Endodermal cell (in vitro differentiated cells): ENCODE data around the gene MYBPC1. TPM values are rescaled to one million over a fixed set of nuclear protein-coding genes. Genes with fewer than 3 reads are reported as not detected.
A peak's percentile ranks its signal among the peaks of the same experiment; 100 is the strongest.

Experiments
- DNase-seq: peaks from one replicate; pipeline ENCODE4 v3.0.0-alpha.2; 2017
- H3K27ac ChIP-seq: 2 replicates; pipeline ENCODE4 v1.5.1; 2013; ENCODE audit warnings: mild to moderate bottlenecking, low read depth, low read length, moderate library complexity
- H3K27me3 ChIP-seq: 2 replicates; pipeline ENCODE4 v1.6.1; 2013; ENCODE audit warnings: mild to moderate bottlenecking, low read length, moderate library complexity; ENCODE audit not compliant: insufficient read depth, control insufficient read depth, poor library complexity, severe bottlenecking
- H3K36me3 ChIP-seq: 2 replicates; pipeline ENCODE4 v1.7.0; 2013; ENCODE audit warnings: mild to moderate bottlenecking, low read length, moderate library complexity; ENCODE audit not compliant: control insufficient read depth, insufficient read depth
- H3K4me1 ChIP-seq: one replicate; pipeline ENCODE4 v1.7.0; 2013; ENCODE audit warnings: low read length; ENCODE audit not compliant: control insufficient read depth, insufficient read depth
- H3K4me3 ChIP-seq: 2 replicates; pipeline ENCODE4 v1.5.1; 2013; ENCODE audit warnings: mild to moderate bottlenecking, low read length, moderate library complexity
- H3K9ac ChIP-seq: 2 replicates; pipeline ENCODE4 v1.6.1; 2013; ENCODE audit warnings: mild to moderate bottlenecking, low read length, moderate library complexity; ENCODE audit not compliant: poor library complexity, severe bottlenecking; ENCODE audit errors: extremely low read depth
- H3K9me3 ChIP-seq: 2 replicates; pipeline ENCODE4 v1.6.1; 2013; ENCODE audit warnings: mild to moderate bottlenecking, low read length, moderate library complexity; ENCODE audit not compliant: control insufficient read depth
- H3K27ac Mint-ChIP-seq: 2 replicates; pipeline ENCODE4 v1.8.0; 2020; ENCODE audit warnings: mixed read lengths
- H3K27me3 Mint-ChIP-seq: 2 replicates; pipeline ENCODE4 v1.8.0; 2021; ENCODE audit warnings: mild to moderate bottlenecking, mixed read lengths; ENCODE audit not compliant: insufficient read depth
- H3K36me3 Mint-ChIP-seq: 2 replicates; pipeline ENCODE4 v1.8.0; 2020; ENCODE audit warnings: low read depth, mixed read lengths
- H3K4me1 Mint-ChIP-seq: 2 replicates; pipeline ENCODE4 v1.8.0; 2020; ENCODE audit warnings: mixed read lengths
- H3K4me3 Mint-ChIP-seq: 2 replicates; pipeline ENCODE4 v1.8.0; 2020; ENCODE audit warnings: mild to moderate bottlenecking, moderate library complexity, mixed read lengths
- H3K9me3 Mint-ChIP-seq: 2 replicates; pipeline ENCODE4 v1.8.0; 2020; ENCODE audit warnings: mild to moderate bottlenecking, mixed read lengths
- WGBS, 2 experiments: methylation state at CpG; one replicate each; pipeline versions ENCODE4 v1.1.5 to v1.1.7; 2013; ENCODE audit warnings: missing lambda C conversion rate in 2 of 2, mixed read lengths in 1 of 2; ENCODE audit not compliant: insufficient coverage in 1 of 2, insufficient read length in 1 of 2; 5-methylcytosine and 5-hydroxymethylcytosine counted together
- long read RNA-seq, 4 experiments: library from polyadenylated mRNA in 2 of 4; library from RNA in 1 of 4; library from capped mRNA in 1 of 4; stranded (forward) in 3 of 4; unstranded in 1 of 4; transcript quantifications; one replicate each; pipeline ENCODE4 v2.0.0, GENCODE V29; 2020 to 2021; ENCODE audit warnings: inconsistent platforms in 1 of 4
- polyA plus RNA-seq, 2 experiments: library from polyadenylated mRNA; stranded (reverse); fragments of 50-300 nt; gene quantifications; one replicate each; pipeline ENCODE4 v1.2.3, GENCODE V29; 2013
- total RNA-seq, 2 donors: library from RNA; stranded (reverse); fragmentation: NEBNext Ultra II Directional in 1 of 2; extraction: Animal tissue kit (Norgen Biotek cat#: 25700) in 1 of 2; gene quantifications; 2 replicates in 1 of 2; 3 replicates in 1 of 2; pipeline ENCODE4 v1.2.1, GENCODE V29; 2021
- TF ChIP-seq, protein P1 (sequence below): fragments of 200-600 bp; sonication (generic); conservative IDR thresholded peaks from 2 replicates; pipeline ENCODE4 v1.5.0; 2021; ENCODE audit warnings: antibody characterized with exemption, mild to moderate bottlenecking

MYBPC1 gene, protein sequence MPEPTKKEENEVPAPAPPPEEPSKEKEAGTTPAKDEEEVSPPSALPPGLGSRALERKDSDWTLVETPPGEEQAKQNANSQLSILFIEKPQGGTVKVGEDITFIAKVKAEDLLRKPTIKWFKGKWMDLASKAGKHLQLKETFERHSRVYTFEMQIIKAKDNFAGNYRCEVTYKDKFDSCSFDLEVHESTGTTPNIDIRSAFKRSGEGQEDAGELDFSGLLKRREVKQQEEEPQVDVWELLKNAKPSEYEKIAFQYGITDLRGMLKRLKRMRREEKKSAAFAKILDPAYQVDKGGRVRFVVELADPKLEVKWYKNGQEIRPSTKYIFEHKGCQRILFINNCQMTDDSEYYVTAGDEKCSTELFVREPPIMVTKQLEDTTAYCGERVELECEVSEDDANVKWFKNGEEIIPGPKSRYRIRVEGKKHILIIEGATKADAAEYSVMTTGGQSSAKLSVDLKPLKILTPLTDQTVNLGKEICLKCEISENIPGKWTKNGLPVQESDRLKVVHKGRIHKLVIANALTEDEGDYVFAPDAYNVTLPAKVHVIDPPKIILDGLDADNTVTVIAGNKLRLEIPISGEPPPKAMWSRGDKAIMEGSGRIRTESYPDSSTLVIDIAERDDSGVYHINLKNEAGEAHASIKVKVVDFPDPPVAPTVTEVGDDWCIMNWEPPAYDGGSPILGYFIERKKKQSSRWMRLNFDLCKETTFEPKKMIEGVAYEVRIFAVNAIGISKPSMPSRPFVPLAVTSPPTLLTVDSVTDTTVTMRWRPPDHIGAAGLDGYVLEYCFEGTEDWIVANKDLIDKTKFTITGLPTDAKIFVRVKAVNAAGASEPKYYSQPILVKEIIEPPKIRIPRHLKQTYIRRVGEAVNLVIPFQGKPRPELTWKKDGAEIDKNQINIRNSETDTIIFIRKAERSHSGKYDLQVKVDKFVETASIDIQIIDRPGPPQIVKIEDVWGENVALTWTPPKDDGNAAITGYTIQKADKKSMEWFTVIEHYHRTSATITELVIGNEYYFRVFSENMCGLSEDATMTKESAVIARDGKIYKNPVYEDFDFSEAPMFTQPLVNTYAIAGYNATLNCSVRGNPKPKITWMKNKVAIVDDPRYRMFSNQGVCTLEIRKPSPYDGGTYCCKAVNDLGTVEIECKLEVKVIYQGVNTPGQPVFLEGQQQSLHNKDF
- not detected for total RNA-seq
- polyA plus RNA-seq (2013, experiment 1 of 2), result 5.2 TPM
- polyA plus RNA-seq (2013, experiment 2 of 2), result 5.9 TPM
- long read RNA-seq, experiment 1, result 0 reads
- long read RNA-seq, experiment 2, result 0 reads
- long read RNA-seq, experiment 3, result 0 reads
- long read RNA-seq, experiment 4, result 0 reads

DNA sequence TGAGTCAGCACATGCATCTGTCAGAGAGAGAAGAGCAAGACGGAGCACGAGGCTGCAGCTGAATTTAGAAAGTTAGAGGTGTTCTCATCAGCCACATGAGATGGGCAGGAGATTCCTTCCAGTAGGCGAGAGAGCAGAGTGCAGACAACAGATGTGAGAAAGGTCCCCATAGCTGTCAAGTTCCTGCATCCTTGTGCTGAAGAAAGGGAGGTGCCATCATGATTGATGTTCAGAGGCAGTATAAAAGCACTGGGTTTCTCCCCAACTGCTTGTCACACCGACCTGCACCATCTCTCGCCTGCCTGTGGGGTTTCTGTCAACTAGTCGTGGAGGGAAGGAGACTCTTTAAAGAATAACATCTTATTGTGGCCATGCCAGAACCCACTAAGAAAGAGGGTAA is at the start of gene MYBPC1:
TSS of gene MYBPC1 (plus strand) at position 272 of the 400 bp plus-strand sequence. CDS start at position 372, 100 bp downstream.
- H3K9me3 ChIP-seq, result no peaks in the 10 kb centered on the region
- no peak within 1 kb of the TSS for H3K4me3 ChIP-seq
- no peaks in the 10 kb centered on the region for H3K36me3 ChIP-seq
- H3K4me1 ChIP-seq, result no peaks in the 10 kb centered on the region
- DNase-seq, result peak; percentile 73
- TF ChIP-seq, protein P1, sequence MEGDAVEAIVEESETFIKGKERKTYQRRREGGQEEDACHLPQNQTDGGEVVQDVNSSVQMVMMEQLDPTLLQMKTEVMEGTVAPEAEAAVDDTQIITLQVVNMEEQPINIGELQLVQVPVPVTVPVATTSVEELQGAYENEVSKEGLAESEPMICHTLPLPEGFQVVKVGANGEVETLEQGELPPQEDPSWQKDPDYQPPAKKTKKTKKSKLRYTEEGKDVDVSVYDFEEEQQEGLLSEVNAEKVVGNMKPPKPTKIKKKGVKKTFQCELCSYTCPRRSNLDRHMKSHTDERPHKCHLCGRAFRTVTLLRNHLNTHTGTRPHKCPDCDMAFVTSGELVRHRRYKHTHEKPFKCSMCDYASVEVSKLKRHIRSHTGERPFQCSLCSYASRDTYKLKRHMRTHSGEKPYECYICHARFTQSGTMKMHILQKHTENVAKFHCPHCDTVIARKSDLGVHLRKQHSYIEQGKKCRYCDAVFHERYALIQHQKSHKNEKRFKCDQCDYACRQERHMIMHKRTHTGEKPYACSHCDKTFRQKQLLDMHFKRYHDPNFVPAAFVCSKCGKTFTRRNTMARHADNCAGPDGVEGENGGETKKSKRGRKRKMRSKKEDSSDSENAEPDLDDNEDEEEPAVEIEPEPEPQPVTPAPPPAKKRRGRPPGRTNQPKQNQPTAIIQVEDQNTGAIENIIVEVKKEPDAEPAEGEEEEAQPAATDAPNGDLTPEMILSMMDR, result peak; percentile 46
- H3K9ac ChIP-seq, result no peak within 1 kb of the TSS
- no peak within 1 kb of the TSS for H3K27ac ChIP-seq
- Mint-ChIP-seq H3K4me3 (no peak within 1 kb of the TSS), H3K27me3 (peaks cover 2% of the 10 kb centered on the region), H3K27ac (no peak within 1 kb of the TSS), H3K36me3 (no peaks in the 10 kb centered on the region), H3K4me1 (peaks cover 5% of the 10 kb centered on the region), H3K9me3 (no peaks in the 10 kb centered on the region)
- WGBS, 2 experiments, result 58 to 60% methylated on average over 4 to 6 of the region's 6 CpGs
- H3K27me3 ChIP-seq, result no peaks in the 10 kb centered on the region

DNA sequence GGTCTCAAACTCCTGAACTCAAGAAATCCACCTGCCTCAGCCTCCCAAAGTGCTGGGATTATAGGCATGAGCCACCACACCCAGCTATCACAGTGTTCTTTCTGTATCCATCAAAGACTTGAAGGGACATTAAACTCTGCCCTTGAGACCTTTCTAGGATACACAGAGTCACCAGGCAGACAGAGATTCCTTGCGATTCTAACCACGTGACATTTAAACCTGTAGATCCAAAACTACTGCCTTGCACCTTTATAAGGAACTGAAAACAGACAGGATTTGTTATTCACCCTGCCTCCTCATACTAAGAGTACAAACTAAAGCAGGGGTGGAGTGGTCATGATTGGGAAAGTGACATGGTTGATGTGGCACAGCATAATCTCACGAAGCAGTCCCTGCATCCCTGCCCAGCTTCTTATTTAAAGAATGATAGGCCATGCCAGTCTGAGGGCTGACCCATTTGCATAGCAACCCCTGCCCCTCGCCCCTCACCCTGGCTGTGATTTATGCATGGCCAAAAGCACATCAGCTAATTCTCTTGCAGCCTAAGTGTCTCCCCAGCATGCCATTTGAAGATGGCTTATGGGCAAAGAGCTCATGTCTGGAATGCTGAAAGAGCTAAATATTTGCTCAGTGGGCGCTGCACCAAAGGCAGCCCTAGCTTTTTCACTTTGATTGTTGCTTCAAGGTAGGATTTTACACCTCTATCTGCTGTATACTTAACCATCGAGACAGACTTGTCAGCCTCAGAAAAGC is 43.2 kb upstream of the MYBPC1 start:
- Histone ChIP-seq H3K27ac (no peak overlapping the region), H3K4me1 (no peaks in the 10 kb centered on the region), H3K36me3 (no peaks in the 10 kb centered on the region), H3K27me3 (no peaks in the 10 kb centered on the region), H3K4me3 (no peak overlapping the region), H3K9ac (no peak overlapping the region), H3K9me3 (peaks cover 4% of the 10 kb centered on the region)
- TF ChIP-seq, protein P1, result no peak
- Mint-ChIP-seq H3K27ac (no peak overlapping the region), H3K9me3 (peaks cover 22% of the 10 kb centered on the region), H3K4me1 (peaks cover 4% of the 10 kb centered on the region), H3K36me3 (no peaks in the 10 kb centered on the region), H3K4me3 (no peak overlapping the region), H3K27me3 (no peaks in the 10 kb centered on the region)
- 71 to 73% methylated on average over 5 to 6 of the region's 6 CpGs for WGBS, 2 experiments
- DNase-seq, result peak; percentile 57
